Measurements from ENCODE around the gene CD6.

CD6 gene

GRCh38 chr11:60947700-60948099 lies 23.8 kb upstream of the CD6 start:
- FAIRE-seq (no peak), DNase-seq (ENCODE audit: insufficient read length) (no peak)
- TF ChIP-seq TAF1 (IDR thresholded peaks at IDR 0.05; ENCODE audit: borderline replicate concordance, low read depth, low read length) (no peak), POLR2AphosphoS5 (IDR thresholded peaks at IDR 0.05; ENCODE audit: low read depth, low read length) (no peak), POLR2A (IDR thresholded peaks at IDR 0.05; ENCODE audit: low read depth, low read length) (no peak)

- FAIRE-seq (no peak), DNase-seq (ENCODE audit: insufficient read length) (no peak)
- TF ChIP-seq POLR2A (IDR thresholded peaks at IDR 0.05; ENCODE audit: low read depth, low read length) = no peak
- no peak for TF ChIP-seq TAF1 (IDR thresholded peaks at IDR 0.05; ENCODE audit: borderline replicate concordance, low read depth, low read length)
- no peak for TF ChIP-seq POLR2AphosphoS5 (IDR thresholded peaks at IDR 0.05; ENCODE audit: low read depth, low read length)
Measured at GRCh38 chr11:60948250-60948649, 23.2 kb upstream of the CD6 start.

- DNase-seq (ENCODE audit: insufficient read length) (no peak), FAIRE-seq (peak; percentile 83)
- TF ChIP-seq POLR2AphosphoS5 (IDR thresholded peaks at IDR 0.05; ENCODE audit: low read depth, low read length) (0 out of 2 replicates have a peak, but pooled peaks have one; percentile 23), TAF1 (IDR thresholded peaks at IDR 0.05; ENCODE audit: borderline replicate concordance, low read depth, low read length) (no peak)
Measured at GRCh38 chr11:60950024-60950423, 21.5 kb upstream of the CD6 start.

- FAIRE-seq (peak; percentile 98), DNase-seq (ENCODE audit: insufficient read length) (no peak)
Measured at GRCh38 chr11:60950933-60951605, 20.4 kb upstream of the CD6 start.

GRCh38 chr11:60951606-60951903 lies 19.9 kb upstream of the CD6 start:
- FAIRE-seq = no peak

More at GRCh38 chr11:60950933-60951605, 20.4 kb upstream of the CD6 start:
- TF ChIP-seq TAF1 (IDR thresholded peaks at IDR 0.05; ENCODE audit: borderline replicate concordance, low read depth, low read length) (no peak; the same call in 1 of the 2 replicates), POLR2AphosphoS5 (IDR thresholded peaks at IDR 0.05; ENCODE audit: low read depth, low read length) (no peak), POLR2A (IDR thresholded peaks at IDR 0.05; ENCODE audit: low read depth, low read length) (peak; percentile 60; the same call in 1 of the 2 replicates)

GRCh38 chr11:60951904-60952741 lies 19.4 kb upstream of the CD6 start, which contains the start of gene SLC15A3:
TSS of gene SLC15A3 (minus strand) at chr11:60952176. CDS start at chr11:60951551, 625 bp downstream.
- TF ChIP-seq POLR2A (IDR thresholded peaks at IDR 0.05; ENCODE audit: low read depth, low read length) (0 out of 2 replicates have a peak, but pooled peaks have one; percentile 18), POLR2AphosphoS5 (IDR thresholded peaks at IDR 0.05; ENCODE audit: low read depth, low read length) (peak; percentile 63; the same call in 1 of the 2 replicates), TAF1 (IDR thresholded peaks at IDR 0.05; ENCODE audit: borderline replicate concordance, low read depth, low read length) (peak; percentile 56; the same call in 1 of the 2 replicates)
- FAIRE-seq = peak; percentile 99
- peak; percentile 69 for DNase-seq (ENCODE audit: insufficient read length)

More at GRCh38 chr11:60951606-60951903, 19.9 kb upstream of the CD6 start:
- no peak for DNase-seq (ENCODE audit: insufficient read length)
- TF ChIP-seq POLR2AphosphoS5 (IDR thresholded peaks at IDR 0.05; ENCODE audit: low read depth, low read length) (peak; percentile 17; the same call in 1 of the 2 replicates), POLR2A (IDR thresholded peaks at IDR 0.05; ENCODE audit: low read depth, low read length) (no peak; the same call in 1 of the 2 replicates)

- no peak for DNase-seq (ENCODE audit: insufficient read length)
- FAIRE-seq = no peak
- peak; percentile 48; the same call in 1 of the 2 replicates for TF ChIP-seq POLR2A (IDR thresholded peaks at IDR 0.05; ENCODE audit: low read depth, low read length)
- no peak for TF ChIP-seq POLR2AphosphoS5 (IDR thresholded peaks at IDR 0.05; ENCODE audit: low read depth, low read length)
Measured at GRCh38 chr11:60952742-60953170, 18.7 kb upstream of the CD6 start.

- FAIRE-seq (no peak), DNase-seq (ENCODE audit: insufficient read length) (no peak)
- TF ChIP-seq TAF1 (IDR thresholded peaks at IDR 0.05; ENCODE audit: borderline replicate concordance, low read depth, low read length) (no peak), POLR2AphosphoS5 (IDR thresholded peaks at IDR 0.05; ENCODE audit: low read depth, low read length) (no peak), POLR2A (IDR thresholded peaks at IDR 0.05; ENCODE audit: low read depth, low read length) (peak; percentile 43; the same call in 1 of the 2 replicates)
Measured at GRCh38 chr11:60953781-60954180, 17.7 kb upstream of the CD6 start.

- peak; percentile 98 for FAIRE-seq
- DNase-seq (ENCODE audit: insufficient read length) = no peak
- TF ChIP-seq POLR2A (IDR thresholded peaks at IDR 0.05; ENCODE audit: low read depth, low read length) = no peak
- TF ChIP-seq TAF1 (IDR thresholded peaks at IDR 0.05; ENCODE audit: borderline replicate concordance, low read depth, low read length) = no peak
- no peak for TF ChIP-seq POLR2AphosphoS5 (IDR thresholded peaks at IDR 0.05; ENCODE audit: low read depth, low read length)
Measured at GRCh38 chr11:60954421-60954820, 17.1 kb upstream of the CD6 start.

- DNase-seq (ENCODE audit: insufficient read length) (no peak), FAIRE-seq (no peak)
- TF ChIP-seq POLR2AphosphoS5 (IDR thresholded peaks at IDR 0.05; ENCODE audit: low read depth, low read length) (no peak), POLR2A (IDR thresholded peaks at IDR 0.05; ENCODE audit: low read depth, low read length) (no peak), TAF1 (IDR thresholded peaks at IDR 0.05; ENCODE audit: borderline replicate concordance, low read depth, low read length) (no peak)
Measured at GRCh38 chr11:60955571-60955970, 15.9 kb upstream of the CD6 start.

GRCh38 chr11:60957188-60957587 lies 14.3 kb upstream of the CD6 start:
- DNase-seq (ENCODE audit: insufficient read length) = no peak
- no peak for FAIRE-seq
- TF ChIP-seq POLR2AphosphoS5 (IDR thresholded peaks at IDR 0.05; ENCODE audit: low read depth, low read length) (no peak), TAF1 (IDR thresholded peaks at IDR 0.05; ENCODE audit: borderline replicate concordance, low read depth, low read length) (no peak), POLR2A (IDR thresholded peaks at IDR 0.05; ENCODE audit: low read depth, low read length) (no peak)
